Stimulated activated CD4-positive, alpha-beta T cell treated with anti-CD3 and anti-CD28 coated beads, Interleukin-1b, Interleukin-23, amount 100 ng/mL, for 4 hours (primary cell): ENCODE measurements around the gene KBTBD6.
A peak's percentile ranks its signal among the peaks of the same experiment; 100 is the strongest.
"Not testable (repeated sequence)": the region's sequence is repeated elsewhere in the genome, so short reads cannot be mapped to it uniquely, and the experiment has no call there.

Experiments used
- DNase-seq, 2 donors: peaks; one replicate each; pipeline ENCODE4 v3.0.0-alpha.2; 2020; ENCODE audit warnings: low read depth in 2 of 2

Gene KBTBD6, protein sequence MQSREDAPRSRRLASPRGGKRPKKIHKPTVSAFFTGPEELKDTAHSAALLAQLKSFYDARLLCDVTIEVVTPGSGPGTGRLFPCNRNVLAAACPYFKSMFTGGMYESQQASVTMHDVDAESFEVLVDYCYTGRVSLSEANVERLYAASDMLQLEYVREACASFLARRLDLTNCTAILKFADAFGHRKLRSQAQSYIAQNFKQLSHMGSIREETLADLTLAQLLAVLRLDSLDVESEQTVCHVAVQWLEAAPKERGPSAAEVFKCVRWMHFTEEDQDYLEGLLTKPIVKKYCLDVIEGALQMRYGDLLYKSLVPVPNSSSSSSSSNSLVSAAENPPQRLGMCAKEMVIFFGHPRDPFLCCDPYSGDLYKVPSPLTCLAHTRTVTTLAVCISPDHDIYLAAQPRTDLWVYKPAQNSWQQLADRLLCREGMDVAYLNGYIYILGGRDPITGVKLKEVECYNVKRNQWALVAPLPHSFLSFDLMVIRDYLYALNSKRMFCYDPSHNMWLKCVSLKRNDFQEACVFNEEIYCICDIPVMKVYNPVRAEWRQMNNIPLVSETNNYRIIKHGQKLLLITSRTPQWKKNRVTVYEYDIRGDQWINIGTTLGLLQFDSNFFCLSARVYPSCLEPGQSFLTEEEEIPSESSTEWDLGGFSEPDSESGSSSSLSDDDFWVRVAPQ

DNA sequence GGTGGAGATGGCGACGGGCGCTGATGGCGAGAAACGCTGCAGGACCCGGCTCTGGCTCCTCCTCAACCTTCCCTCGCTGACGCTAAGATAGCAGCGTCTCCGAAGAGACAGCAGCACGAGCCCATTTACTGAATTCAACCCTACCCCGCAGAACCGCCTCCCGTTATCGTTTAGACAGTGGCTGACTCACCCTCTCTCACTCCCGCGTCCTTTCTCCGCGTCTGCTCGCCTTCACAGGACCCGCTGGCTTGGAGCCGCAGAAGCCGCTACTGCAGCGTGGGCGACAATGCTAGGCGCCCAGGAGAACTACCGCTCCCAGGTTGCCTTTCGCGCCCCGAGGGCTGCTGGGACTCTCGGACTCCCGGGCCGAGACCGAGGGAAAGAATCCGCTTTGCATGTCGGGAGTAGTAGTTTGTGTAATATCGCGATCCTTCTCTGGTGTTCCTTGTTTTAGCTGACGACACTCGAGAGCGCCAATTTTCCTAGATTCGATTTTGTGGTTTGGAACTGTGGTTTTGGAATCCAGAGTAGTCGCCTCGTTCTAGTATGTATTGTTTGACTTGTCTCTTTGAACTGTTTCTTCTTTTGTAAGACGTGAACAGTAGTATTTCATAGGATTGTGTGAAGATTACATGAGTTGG lies at the start of gene KBTBD6:
Gene KBTBD6, minus strand, starts transcription at position 291 of the 641 bp plus-strand sequence. CDS start 291 bp downstream, outside the sequence.
- peak; percentile 88 to 90 for DNase-seq

DNA sequence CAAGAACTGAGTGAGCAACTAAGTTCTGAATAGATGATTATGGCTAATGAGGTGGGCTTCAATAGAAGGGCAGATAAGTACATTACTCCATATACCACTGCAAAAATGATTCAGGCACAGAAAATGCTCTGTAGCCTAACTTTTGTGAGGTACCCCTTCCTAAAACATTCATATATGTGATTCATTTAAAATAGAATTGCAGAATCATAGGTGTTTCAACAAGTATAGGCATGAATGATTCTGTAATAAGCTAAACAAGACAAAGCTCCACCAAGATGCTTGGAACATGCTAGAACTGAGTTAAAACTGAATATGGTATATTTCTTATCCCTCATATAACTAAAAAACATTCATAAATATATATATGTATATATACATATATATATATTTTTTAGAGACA lies 49.6 kb upstream of the KBTBD6 start:
- no peak for DNase-seq

DNA sequence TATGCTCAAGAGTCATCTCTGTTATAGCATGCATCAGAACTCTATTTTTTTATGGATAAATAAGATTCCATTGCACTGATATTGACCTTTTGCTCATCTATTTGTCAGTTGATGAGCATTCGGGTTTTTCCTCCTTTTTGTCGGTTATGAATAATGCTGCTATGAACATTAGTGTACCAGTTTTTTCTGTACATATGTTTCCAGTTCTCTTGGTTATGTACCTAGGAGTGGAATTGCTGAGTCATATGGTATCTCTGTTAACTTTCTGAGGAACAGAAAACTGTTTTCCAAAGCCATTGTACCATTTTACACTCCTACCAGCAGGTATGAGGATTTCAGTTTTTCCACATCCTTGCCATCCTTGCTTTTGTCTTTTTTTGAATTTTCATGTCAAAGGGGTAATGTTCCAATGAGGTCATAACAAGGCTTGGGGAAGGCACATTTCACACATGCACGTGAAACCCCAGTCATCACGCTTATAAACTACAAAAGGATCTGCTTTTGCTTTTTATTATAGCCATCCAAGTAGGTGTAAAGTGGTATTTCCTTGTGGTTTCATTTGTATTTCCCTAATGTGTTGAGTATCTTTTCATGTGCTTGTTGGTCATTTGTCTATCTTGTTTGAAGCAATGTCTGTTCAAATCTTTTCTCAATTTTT lies 47.1 kb upstream of the KBTBD6 start:
- no peak for DNase-seq

DNA sequence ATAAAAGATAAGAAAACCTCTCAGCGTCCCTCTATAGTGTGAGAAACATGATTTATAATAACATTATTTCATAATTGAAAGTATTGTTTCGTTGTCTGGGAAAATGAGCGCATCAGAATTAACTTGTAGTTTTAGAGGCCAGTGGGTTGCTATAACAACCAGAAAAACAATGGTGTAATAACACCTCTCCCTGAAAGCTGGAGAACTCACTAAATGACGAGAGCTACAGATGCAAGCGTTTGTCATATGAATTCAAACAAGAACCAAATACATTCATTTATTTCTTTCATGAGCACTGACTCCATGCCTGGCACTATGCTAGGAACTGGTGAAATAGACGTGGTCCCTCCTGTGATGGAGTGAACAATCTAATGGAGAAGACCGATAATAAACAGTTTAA lies 45.4 kb upstream of the KBTBD6 start:
- no peak for DNase-seq

DNA sequence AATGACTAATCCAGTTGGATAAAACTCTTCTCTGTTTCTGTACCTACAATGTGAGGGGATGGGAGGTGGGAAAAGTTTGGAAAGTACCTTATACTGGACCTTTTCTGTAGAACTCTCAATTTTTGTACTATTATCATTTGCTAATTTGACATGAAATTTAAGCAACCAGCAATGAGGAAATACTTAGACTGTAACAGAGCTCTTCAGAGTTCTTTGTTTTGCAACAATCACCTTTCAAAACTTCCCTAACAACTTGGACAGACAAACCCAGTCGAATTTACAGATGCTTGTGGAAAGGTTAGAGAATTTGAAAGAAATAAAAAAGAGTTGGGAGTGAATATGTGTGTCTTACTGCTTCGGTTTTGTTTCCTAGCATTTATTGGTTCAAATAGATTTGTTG lies 45.0 kb upstream of the KBTBD6 start:
- DNase-seq, result no peak

DNA sequence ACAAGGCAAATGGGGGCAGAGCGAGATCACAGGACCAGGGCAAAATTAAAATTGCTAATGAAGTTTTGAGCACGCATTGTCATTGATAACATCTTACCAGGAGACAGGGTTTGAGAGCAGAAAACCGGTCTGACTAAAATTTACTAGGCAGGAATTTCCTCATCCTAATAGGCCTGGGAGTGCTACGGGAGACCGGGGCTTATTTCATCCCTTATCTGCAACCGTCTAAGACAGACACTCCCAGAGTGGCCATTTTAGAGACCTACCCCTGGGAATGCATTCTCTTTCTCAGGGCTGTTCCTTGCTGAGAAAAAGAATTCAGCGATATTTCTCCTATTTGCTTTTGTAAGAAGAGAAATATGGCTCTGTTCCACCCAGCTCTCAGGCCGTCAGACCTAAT lies 43.0 kb upstream of the KBTBD6 start:
- not testable (repeated sequence) for DNase-seq

DNA sequence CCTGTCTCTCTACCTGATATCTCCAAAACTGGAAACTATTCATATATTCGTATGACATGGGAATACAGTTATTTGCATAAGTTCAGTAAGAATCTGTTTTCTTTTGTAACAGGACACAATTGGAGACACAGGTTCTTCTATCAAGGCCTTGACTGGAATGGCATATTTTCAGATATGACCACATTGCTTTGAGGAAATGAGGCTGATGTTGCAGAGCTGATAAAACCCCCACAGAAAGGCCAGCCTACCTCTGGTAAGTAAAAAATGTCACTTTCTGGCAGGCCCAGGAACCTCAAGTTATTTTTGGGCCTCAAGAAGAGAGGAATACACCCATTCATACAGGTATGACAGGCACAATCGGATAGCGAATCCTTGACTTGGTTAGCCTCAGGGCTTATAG lies 29.5 kb upstream of the KBTBD6 start:
- no peak for DNase-seq

DNA sequence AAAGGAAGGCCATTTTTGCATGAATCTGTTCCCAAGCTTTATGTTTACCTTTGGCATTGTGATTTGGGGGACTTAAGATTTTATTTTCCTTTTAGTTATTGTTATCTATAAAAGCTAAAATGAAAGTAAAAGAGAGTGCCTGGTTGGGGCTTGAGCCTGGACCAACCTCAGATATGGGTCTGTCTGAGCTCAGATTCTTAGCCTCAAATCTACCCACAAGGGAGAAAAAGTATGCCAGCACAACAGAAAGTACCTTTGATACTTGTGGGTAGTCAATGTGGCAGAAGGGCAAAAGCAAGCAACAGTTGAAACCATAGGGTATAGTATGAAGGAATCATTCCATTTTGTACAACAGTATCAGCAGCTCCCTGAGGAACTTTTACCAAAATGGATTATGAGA lies 26.6 kb upstream of the KBTBD6 start:
- no peak for DNase-seq

DNA sequence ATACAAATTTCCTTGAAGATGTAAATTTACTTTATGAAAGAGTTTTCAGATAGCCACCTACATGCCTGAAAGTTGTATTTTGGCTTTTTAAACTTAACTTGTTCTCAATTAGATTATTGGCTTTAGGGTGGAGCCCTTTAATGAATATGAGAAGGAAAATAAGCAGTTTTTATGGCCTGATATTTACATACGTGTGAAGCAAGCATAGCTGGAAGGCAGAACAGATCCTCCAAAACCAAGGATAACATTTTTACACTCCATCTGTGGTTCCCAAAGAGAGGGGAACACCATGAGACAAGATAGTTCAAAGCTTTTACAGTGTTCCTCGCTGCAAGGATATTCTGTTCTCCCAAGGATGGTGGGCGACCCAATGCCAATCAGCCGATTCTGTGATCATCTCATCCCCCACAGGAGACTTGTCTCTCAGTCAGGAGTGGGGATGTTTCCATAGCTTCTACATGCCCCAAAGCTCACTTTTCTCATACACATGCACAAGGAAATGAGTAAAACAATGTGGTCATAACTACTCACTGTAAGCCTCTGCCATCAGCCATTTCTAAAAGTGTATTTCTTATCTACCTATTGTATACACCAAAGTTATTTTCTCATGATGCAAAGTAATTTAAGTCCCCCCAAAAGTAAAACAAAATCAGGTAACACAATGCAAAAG lies 24.6 kb upstream of the KBTBD6 start:
- no peak for DNase-seq

DNA sequence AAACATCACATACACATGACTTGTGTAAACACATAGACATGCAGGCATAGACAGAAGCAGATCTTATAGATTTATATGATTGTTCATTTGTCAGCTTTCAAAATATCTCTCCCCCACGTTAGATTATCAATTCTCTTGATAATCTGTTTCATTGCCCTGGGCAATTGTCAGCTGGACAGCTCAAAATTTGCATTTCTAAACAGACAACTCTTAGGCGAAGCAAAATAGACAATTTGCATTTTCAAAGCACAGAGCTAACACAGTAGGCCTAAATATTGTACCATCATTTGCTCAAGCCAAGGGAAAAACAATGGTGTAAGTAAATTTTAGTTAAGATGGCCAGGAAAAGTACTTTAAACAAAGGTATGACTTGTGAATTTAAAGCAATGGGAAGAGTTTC lies 24.0 kb upstream of the KBTBD6 start:
- no peak for DNase-seq

DNA sequence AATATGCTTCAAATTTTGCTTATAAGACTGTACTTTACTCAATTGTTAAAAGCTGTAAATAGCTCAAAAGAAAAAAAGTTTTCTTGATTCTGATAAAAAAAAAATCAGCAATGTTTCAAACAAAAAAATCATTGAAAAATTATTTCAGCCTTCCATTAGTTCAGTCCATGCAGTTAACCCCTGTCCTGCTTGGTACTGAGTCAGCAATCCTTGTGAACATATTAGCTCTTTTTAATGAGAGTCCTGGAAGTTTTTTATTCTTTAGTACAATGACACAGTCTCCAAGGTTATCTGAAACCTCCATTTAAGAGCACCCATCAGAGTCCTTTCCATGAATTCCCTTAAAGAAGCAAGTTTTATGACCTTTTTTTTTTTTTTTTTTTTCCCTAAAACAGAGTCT lies 21.4 kb upstream of the KBTBD6 start:
- no peak for DNase-seq

DNA sequence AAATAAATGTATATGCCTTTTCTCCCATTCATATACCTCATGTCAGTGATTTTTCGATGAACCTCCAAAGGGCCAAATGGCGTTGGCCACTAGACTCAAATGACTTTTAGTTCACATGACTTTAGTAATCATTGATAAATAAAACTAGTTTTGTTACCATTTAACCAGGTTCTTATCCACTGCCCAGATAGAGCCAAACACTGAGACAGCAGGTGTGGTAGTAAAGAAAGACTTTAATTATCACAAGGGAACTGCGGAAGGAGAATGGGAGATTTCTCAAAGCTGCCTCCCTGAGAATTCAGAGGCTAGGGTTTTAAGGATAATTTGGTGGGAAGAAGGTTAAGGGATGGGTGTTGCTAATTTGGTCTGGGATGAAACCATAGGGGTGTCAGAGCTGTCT lies 19.4 kb upstream of the KBTBD6 start:
- DNase-seq, result no peak

DNA sequence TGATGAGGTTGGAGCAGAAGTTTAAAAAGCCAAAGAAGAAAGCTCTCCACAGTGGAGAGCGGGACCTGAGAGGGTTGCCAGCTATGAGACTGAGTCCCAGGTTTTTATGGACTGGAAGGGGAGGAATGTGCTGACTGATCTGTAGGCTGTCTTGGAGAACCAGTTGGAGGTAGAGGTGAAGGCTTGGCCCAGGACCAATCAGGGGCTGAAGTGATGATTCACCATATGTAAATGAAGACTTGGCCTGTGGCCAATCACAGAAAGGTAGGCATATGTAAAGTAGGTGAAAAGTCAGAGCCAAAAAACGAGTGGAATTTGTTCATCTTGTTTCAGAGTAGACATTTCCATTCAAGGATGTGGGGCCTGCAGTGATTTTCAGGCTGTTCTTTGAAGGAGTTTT lies 17.5 kb upstream of the KBTBD6 start:
- DNase-seq, result no peak

DNA sequence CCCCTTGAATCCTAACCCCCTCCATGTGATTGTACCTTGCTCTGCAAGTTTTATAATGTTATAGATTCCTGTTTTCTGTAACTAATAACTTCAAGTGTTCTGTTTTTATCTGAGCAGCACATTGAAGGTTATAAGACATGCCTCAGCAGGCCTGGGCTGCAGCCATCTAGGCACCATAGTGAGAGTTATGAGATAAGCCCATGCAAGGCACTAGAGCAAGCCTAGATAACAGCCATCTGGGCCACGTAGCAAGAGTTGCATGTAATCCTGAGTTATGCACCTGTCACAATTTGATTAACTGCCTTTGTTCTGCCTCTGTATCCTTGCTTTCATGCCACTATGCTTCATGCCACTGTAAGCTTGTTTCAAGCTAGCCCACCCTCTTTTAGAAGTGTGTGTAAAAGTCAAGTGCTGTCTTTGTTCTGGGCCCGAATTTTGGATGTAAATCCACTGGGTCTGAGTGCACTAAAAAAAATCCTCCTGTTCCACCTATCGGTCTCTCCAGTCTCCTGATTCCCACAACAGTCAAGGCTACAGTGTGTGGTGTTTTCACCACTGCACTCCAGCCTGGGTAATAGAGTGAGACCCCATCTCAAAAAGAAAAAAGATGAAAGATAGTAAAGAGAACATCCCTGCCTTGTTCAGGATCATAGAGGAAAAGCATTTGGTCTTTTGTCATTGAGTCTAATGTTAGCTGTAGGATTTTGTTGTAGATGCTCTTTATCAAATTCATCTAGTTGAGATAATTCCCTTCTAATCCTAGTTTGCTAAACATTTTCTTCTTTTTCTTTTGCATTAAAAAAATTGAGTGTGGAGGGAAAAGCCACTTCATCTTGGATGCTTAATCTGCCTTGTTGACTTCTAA lies 16.0 kb upstream of the KBTBD6 start:
- DNase-seq, result no peak

DNA sequence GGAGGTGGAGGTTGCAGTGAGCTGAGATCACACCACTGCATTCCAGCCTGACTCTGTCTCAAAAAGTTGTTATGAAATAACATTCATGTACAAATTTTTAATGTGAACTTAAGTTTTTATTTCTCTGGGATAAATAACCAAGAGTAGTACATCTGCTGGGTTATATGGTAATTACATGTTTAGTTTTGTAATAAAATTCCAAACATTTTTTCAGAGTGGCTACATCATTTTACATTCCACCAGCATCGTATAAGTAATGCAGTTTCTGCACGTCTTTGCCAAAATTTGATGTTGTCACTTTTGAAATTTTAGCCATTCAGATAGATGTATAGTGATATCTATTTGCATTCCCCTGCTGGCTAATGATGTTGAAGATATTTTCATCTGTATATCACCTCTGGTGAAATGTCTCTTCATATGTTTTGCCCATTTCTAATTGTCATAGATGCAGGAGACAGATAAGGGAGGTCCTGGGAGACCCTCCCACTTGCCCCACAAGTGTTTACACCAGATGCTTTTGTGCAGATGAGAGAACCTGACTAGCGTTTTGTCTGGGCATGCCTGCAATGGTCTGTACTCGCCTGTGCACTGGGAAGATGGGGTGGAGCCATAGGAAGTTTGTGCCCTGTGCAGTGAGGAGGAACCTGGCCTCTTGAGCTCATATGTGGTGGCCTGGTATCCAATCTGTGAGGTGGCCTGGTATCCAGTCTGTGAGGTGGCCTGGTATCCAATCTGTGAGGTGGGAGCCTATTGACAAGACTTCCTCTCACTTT lies 12.7 kb upstream of the KBTBD6 start:
- no peak for DNase-seq

DNA sequence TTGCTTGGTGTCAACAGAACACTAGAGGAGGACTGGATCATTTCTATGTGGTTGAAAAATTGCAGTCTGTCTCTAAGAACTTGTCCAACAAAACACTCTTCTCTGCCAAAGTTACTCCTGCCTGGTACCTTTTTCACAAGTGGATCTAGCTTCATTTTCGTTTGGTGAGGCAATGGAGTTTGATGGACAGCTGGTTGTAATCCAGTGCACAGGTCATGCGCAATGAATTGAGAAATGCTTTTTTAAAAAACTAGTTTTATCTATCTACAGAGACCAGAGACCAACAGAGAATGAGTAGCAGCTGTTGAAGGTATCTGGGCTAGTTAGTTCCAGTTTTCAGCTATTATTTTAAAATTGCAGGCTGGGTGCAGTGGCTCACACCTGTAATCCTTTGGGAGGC lies 12.0 kb upstream of the KBTBD6 start:
- DNase-seq, result no peak

DNA sequence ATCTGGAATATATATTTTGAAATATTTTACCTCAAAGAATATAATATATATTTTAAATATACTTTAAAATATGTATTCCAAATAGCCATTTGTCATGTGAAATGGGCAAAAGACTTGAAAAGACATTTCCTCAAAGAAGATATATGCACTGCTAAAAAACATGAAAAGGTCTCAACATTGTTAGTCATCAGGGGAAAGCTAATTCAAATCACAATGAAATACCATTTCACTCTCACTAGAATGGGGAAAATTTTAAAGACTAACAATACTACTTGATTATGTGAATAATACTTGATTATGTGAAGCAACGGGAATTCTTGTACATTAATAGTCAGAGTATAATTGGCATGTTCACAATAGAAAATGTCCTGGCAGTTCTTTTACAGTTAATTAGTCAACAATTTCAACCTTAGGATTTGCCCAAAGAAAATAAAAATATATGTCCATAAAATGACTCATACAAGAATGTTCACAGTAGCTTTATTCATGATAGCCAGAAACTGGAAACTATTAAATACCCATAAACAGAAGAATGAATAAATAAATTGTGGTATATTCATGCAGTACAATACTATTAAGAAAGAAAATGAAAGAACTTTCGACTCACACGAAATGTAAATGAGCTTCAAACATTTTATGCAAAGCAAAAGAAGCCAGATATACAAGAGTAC lies 6.8 kb upstream of the KBTBD6 start:
- DNase-seq, result no peak

DNA sequence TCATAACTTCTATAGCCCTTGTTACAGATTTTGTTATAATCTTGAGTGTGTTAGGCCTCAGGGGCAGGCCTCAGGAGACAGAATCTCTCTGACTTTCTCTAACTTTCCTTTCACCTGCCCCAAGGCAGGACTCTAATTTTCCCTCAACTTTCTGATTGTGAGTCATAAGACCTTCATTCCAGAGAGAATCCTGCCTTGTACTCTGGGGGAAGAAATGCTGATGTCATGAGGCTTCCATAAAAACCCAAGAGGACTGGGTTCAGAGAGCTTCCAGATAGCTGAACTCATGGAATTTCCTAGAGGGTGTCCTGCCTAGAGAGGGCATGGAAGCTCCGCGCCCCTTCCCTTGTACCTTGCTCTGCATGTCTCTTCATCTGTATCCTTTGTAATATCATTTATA lies 5.3 kb upstream of the KBTBD6 start:
- no peak for DNase-seq

DNA sequence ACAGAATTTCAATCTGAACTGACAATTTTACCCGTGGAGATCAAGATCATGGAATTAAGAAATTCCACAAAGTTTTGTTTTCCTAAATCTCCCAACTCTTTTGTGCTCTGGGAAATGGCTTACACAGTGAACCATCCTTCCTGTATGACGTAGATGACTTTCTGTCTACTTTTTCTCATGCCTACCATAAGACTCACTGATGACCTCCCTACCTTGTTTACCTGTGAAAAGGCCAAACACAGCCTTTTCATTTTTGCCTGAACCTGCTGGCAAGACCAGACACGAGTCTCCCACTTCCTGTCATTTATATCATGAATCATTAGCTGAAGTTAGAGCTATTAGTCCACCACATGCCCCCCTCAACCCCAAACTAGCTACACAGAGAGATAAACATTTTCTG lies 4.6 kb upstream of the KBTBD6 start:
- DNase-seq, result no peak
